NCI-H69 (cell line): Measurements from ENCODE around the gene CYBB.
"Not testable (repeated sequence)": the region's sequence is repeated elsewhere in the genome, so short reads cannot be mapped to it uniquely, and the experiment has no call there.

ENCODE experiments used
- DNase-seq: peaks from one replicate; lab custom pipeline; 2025; lab: John Stamatoyannopoulos, UW

Gene CYBB

DNA sequence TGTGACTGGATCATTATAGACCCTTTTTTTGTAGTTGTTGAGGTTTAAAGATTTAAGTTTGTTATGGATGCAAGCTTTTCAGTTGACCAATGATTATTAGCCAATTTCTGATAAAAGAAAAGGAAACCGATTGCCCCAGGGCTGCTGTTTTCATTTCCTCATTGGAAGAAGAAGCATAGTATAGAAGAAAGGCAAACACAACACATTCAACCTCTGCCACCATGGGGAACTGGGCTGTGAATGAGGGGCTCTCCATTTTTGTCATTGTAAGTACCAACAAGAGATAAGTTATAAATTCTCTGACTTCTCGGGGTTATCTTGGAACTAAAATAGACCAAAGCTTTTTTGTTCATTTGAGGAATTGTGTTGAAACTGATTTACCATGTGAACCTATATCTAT, at the start of gene CYBB:
TSS of gene CYBB (plus strand) at position 203 of the 400 bp plus-strand sequence. CDS start at position 222, 19 bp downstream.
- no peak for DNase-seq

- peak; percentile 65 for DNase-seq
These were observed 34.5 kb upstream of the CYBB start for GRCh38 chrX:37745354-37745753.

DNA sequence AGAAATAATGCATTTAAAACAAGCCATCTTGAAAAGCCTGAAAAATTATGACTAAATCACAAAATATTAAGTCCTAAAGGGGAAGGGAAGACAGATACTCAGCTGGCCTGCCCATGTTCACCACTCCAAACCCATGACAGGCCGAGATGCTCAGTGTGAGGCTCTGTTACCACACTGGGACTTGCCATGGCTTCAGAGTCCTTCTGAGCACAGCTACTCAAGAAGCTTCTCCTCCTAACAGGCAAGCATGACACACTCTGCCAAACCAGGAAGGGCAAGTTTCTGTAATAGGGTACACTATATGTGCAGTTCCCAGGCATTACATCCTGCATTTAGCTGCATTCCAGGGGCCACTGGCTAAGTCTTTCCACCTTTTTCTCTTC, 34.0 kb upstream of the CYBB start:
- no peak for DNase-seq

GRCh38 chrX:37746218-37746941, 33.5 kb upstream of the CYBB start:
- DNase-seq: no peak

DNA sequence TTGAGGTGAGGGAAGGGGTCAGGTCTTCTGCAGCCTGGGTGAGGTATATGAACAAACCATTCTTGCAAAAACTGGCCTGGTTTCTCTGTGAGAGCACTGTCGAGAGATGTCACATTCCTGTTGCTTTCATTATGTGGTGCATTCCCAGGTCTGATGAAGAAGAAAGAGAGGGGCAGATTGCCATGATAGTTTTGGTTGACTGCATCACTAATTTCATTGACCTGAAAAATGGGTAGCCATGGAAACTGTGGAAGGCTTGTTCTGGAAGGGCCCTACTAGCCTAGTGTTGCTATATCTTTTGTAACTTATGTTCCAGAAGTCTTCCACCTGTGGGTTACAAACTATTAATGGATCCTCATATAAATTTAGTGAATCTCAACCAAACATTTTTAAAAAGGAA, 32.9 kb upstream of the CYBB start:
- DNase-seq: no peak

DNA sequence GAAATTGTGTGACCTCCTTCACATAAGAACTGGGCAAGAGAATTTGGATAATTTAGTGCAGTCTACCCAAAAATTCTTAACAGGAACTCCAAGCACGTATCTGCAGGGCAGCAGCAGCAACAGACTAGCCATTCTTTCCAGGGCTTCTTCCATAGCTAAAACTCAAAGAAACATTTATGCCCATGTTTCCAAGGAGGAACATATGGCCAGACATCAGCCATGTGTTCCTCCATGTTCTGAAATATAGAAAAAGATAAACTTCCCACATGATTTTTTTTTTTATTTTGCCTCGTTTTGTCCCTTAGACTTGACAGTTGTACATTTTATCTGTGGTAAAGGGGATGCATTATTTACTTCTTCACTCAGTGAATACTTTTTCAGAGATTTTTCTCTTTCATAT, 27.6 kb upstream of the CYBB start:
- no peak for DNase-seq

DNA sequence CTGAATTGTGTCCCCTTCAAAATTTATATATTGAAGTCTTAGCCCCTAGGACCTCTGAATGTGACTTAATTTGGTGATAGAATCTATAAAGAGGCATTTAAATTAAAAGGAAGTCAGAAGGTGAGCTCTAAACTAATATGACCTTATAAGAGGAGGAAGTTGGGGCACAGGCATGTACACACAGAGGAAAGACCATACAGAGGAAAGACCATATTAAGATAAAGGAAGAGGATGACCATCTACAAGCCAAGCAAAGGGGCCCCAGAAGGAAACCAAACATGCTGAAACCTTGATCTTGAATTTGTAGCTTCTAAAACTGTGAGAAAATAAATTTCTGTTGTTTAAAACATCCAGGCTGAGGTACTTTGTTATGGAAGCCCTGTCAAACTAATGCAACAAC, 26.9 kb upstream of the CYBB start:
- no peak for DNase-seq

- DNase-seq: no peak
These were observed 26.5 kb upstream of the CYBB start for GRCh38 chrX:37753384-37753783.

DNA sequence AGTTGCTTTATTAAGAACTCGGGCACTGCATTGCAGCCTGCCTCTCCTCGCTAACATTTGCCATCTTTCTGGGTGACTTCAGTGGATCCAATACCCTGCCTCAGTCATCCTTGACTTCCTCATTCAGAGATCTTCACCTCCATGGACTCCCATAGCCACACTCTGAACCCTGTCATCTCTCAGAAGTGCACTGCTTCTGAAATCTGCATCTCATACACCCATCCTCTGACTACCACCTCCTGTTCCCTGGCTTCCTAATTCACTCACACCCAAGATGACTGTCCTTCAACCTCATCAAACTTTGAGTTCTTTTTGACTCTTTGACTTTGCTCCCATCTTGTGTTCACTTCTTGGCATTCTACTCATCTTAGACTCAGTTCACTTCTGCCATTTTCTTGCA, 25.3 kb upstream of the CYBB start:
- no peak for DNase-seq

GRCh38 chrX:37755025-37755424, 24.8 kb upstream of the CYBB start:
- DNase-seq: no peak

DNA sequence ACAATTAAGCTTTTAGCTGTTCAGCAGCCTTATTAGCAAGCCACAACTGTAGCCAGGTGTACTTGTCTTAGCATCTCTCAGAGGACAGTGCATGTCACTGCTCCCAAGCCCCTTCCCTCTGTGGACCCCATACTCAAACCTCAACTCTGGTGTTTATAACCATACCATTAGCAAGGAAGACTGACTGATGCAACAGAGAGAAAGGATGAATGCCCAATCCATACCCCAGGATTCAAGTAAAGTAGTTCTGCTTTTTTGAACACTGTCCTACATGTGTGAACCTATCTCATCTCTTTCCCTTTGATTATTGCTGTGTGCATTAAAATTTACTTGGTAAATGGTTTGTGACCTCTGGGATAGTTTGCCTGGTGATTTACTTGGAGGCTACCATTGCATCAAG, 22.8 kb upstream of the CYBB start:
- DNase-seq: no peak

GRCh38 chrX:37759351-37759750, 20.5 kb upstream of the CYBB start:
- DNase-seq: peak; percentile 16

DNA sequence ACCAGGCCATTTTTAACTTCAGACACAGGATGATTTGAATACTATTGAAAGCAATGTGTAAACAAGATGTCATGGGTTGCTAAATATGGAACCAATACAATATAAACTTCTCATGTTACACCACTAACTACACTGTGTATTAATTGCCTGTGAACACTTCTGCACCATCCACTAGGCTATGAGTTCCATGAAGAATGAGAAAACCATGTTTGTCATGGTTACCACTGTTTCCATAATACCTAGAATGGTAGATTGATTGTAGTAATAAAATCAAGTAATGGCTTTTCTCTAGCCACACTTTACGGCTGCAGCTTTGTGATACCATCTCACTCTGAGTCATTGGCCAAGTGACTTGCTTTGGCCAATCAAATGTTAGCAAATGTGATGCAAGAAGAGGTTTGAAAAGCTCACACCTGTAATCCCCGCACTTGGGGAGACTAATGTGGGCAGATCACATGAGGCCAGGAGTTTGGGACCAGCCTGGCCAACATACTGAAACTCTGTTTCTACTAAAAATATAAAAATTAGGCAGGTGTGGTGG, 19.9 kb upstream of the CYBB start:
- peak; percentile 10 for DNase-seq

- DNase-seq: no peak
These were observed 16.5 kb upstream of the CYBB start for GRCh38 chrX:37763400-37763799.

DNA sequence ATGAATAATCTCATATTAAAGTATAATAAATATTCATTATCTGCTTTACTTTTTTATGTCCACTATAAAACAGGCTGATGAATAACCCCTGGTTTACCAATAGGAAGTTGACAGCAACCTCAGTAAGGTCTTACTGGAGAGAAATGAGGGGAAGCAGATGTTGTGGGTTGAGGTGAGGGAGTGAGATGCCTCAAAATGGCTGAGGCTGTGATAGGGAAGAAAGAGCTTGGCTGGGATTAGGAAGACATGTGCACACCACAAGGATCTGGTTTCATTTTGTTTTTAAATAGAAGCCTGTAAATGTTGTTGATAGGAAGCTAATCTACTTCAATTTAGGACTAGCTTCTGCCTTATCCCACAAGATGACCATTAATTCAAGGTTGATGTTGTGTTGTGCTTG, 14.4 kb upstream of the CYBB start:
- DNase-seq: no peak

- DNase-seq: no peak
These were observed 12.4 kb upstream of the CYBB start for GRCh38 chrX:37767430-37767829.

DNA sequence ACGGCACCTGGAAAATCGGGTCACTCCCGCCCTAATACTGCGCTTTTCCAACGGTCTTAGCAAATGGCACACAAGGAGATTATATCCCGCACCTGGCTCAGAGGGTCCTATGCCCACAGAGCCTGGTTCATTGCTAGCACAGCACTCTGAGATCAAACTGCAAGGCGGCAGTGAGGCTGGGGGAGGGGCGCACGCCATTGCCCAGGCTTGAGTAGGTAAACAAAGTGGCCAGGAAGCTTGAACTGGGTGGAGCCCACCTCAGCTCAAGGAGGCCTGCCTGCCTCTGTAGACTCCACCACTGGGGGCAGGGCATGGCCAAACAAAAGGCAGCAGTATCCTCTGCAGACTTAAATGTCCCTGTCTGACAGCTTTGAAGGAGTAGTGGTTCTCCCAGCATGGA, 11.0 kb upstream of the CYBB start:
- DNase-seq: not testable (repeated sequence)

GRCh38 chrX:37776283-37776986, 3.4 kb upstream of the CYBB start:
- DNase-seq: no peak

DNA sequence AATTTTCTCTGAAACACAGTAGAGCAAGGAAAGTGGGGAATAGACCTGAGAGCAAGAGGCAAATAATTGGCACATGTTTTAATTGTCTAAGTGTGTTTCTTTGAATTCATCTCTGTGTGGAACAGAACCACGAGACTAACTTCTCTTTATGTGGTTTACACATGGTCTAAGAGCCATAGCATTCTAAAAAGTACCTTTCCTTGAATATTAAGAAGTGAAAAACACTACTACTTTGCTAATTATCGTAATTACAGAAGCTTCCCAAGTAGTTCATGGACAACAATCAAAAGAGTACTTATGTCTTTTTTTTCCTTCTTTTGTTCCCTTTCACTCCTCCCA, 2.9 kb upstream of the CYBB start:
- no peak for DNase-seq

- no peak for DNase-seq
These were observed 1.2 kb downstream of the CYBB start for GRCh38 chrX:37781081-37781480.

- no peak for DNase-seq
These were observed 2.0 kb downstream of the CYBB start for GRCh38 chrX:37781814-37782213.

DNA sequence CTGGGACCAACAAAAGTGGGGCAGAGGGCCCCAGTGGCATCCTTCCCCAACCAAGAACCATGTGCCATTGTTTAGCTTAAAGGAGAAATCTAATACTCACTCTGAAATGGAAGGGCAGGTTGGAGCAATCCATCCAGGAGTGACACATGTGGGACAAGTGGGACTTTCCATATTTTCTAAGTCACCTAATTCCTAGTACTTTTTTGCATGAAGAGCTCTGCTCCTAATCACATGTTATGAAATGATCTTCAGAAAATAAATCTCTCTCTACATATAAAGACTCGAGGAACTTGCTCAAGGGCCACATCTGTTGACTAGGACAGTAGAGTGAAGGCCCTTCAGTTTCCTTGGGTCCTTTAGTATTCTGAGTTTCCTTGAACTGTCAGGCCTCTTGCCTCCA, 2.5 kb downstream of the CYBB start:
- no peak for DNase-seq

DNA sequence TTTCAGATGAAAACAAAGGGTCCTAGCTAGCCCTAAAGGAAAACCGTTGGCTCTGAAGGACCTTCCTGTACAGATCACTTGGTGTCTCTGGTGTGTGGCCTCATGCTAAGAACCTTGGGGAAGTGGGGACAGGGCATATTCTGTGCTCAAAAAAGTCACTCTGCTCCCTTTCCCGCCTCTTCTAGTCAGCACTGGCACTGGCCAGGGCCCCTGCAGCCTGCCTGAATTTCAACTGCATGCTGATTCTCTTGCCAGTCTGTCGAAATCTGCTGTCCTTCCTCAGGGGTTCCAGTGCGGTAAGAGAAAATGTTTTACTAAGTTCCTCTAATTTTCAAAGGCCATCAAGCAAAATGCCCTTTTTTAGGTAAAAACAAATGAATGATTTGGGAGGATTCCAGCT, 3.4 kb downstream of the CYBB start:
- no peak for DNase-seq

- DNase-seq: no peak
These were observed 5.7 kb downstream of the CYBB start for GRCh38 chrX:37785569-37785968.
